GM12891 (cell line): Measurements from ENCODE around the gene MLLT10.

Source experiments
- POLR2A ChIP-seq: IDR thresholded peaks from 2 replicates; pipeline ENCODE4 v1.6.1; 2011; ENCODE audit warnings: low read depth, low read length, control low read depth
- POLR2AphosphoS5 ChIP-seq: IDR thresholded peaks from 2 replicates; pipeline ENCODE4 v1.6.1; 2011; ENCODE audit warnings: low read depth, low read length, control low read depth
- TAF1 ChIP-seq: IDR thresholded peaks from 2 replicates; pipeline ENCODE4 v1.6.1; 2011; ENCODE audit warnings: low read depth, low read length, control low read depth

- TF ChIP-seq POLR2A (no peak), POLR2AphosphoS5 (no peak), TAF1 (no peak)
Measured at GRCh38 chr10:21707498-21707897, 173.5 kb downstream of the MLLT10 start.
